ENCODE results near the gene PRKG1. TPM values are rescaled to one million over a fixed set of nuclear protein-coding genes. Genes with fewer than 3 reads are reported as not detected.

The PRKG1 gene
- polyA plus RNA-seq, 1 donor (not counting 4 experiments of a cell fraction or from before 2014, with no cell fraction given), result 0.24 TPM

DNA sequence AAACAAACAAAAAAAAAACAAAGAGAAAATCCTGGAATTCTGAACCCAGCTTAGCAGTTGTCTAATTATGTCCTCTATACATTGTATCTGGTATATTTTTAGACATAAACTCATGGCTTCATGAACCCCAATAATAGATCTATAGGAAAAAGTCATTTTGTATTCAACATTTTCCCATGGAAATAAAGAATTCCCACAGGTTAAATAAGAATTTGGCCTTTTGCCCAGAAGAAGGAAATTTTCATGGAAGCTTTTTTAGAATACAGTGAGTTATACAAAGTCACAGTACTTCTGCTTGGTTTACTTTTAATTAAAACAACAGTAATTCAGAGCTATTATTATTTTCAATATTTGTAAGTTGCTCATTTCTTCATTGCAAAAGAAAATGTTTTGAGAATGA, 2.1 kb upstream of the PRKG1 start:
- Histone ChIP-seq H3K4me2 (ENCODE audit: control insufficient read depth, extremely low read depth, insufficient read depth, low read depth, low read length) (no peak overlapping the region), H3K9me3 (ENCODE audit: control insufficient read depth, low read depth, low read length) (no peaks in the 10 kb centered on the region), H3K9ac (ENCODE audit: control insufficient read depth, extremely low read depth, insufficient read depth, low read length) (no peak overlapping the region), H3K79me2 (ENCODE audit: control insufficient read depth, insufficient read depth, low read length) (no peaks in the 10 kb centered on the region), H4K20me1 (ENCODE audit: control insufficient read depth, extremely low read depth, insufficient read depth, low read length) (no peaks in the 10 kb centered on the region), H3K27ac (ENCODE audit: control insufficient read depth, insufficient read depth, low read length) (no peak overlapping the region), H3K27me3 (ENCODE audit: control insufficient read depth, extremely low read depth, insufficient read depth, low read length) (peaks cover 39% of the 10 kb centered on the region), H3K9me1 (ENCODE audit: control insufficient read depth, extremely low read depth, insufficient read depth, low read length) (no peaks in the 10 kb centered on the region), H2AFZ (ENCODE audit: control insufficient read depth, low read length) (no peak overlapping the region), H3K36me3 (ENCODE audit: control insufficient read depth in 2 of 2, extremely low read depth in 1 of 2, insufficient read depth in 2 of 2, low read length in 2 of 2) (no peaks in the 10 kb centered on the region), H3K4me3 (ENCODE audit: control insufficient read depth in 2 of 3, extremely low read depth in 1 of 3, insufficient read depth in 2 of 3, low read depth in 1 of 3, low read length in 3 of 3) (no peak overlapping the region), H3K4me1 (ENCODE audit: control insufficient read depth, extremely low read depth, insufficient read depth, low read length) (no peaks in the 10 kb centered on the region)
- dilution Hi-C loops (cut with MboI; ENCODE audit: extremely low pct_ligation_motif_present, low sequenced_read_pairs), result no loop called here
- no peak for DNase-seq (ENCODE audit: low read depth, low spot score)
- TF ChIP-seq, protein P1, sequence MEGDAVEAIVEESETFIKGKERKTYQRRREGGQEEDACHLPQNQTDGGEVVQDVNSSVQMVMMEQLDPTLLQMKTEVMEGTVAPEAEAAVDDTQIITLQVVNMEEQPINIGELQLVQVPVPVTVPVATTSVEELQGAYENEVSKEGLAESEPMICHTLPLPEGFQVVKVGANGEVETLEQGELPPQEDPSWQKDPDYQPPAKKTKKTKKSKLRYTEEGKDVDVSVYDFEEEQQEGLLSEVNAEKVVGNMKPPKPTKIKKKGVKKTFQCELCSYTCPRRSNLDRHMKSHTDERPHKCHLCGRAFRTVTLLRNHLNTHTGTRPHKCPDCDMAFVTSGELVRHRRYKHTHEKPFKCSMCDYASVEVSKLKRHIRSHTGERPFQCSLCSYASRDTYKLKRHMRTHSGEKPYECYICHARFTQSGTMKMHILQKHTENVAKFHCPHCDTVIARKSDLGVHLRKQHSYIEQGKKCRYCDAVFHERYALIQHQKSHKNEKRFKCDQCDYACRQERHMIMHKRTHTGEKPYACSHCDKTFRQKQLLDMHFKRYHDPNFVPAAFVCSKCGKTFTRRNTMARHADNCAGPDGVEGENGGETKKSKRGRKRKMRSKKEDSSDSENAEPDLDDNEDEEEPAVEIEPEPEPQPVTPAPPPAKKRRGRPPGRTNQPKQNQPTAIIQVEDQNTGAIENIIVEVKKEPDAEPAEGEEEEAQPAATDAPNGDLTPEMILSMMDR (optimal IDR thresholded peaks at IDR 0.05 in 1 of 3, IDR thresholded peaks at IDR 0.05 in 1 of 3, conservative IDR thresholded peaks at IDR 0.05 in 1 of 3; ENCODE audit: extremely low read depth in 1 of 3, insufficient read depth in 2 of 3, low read length in 3 of 3), result no peak
- TF ChIP-seq EZH2 (IDR thresholded peaks at IDR 0.05; ENCODE audit: low read length), result no peak
- FAIRE-seq, result no peak

DNA sequence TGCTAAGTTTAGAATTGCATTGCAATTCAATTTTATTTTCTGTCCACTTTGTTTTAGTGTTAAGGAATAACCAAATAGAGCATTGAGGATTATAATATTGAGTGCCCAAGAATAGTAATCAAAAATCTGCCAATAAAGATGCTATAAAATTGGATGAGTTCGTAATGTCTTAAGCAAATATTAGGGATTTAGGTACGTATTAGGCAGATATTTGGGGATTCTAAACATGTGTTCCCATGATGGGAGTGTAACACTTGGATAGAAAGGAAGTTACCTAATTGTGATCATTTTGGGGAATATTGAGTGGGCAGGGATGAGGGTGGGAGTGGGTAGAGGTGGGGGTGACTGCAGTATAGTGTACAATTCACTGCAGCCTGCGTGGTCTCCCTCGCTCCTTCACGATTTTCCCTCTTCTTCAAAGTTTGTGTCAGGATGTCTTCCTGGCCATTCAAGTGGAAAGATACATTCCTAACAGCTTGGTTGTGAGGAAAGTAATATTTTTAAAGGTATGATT, 1.3 kb upstream of the PRKG1 start:
- Histone ChIP-seq H3K4me3 (ENCODE audit: control insufficient read depth in 2 of 3, extremely low read depth in 1 of 3, insufficient read depth in 2 of 3, low read depth in 1 of 3, low read length in 3 of 3) (peak overlapping the region in 1 of 3 experiments; percentile 60), H3K4me2 (ENCODE audit: control insufficient read depth, extremely low read depth, insufficient read depth, low read depth, low read length) (peak overlapping the region; percentile 61), H3K9me1 (ENCODE audit: control insufficient read depth, extremely low read depth, insufficient read depth, low read length) (no peaks in the 10 kb centered on the region), H3K9ac (ENCODE audit: control insufficient read depth, extremely low read depth, insufficient read depth, low read length) (no peak overlapping the region), H2AFZ (ENCODE audit: control insufficient read depth, low read length) (no peak overlapping the region), H3K79me2 (ENCODE audit: control insufficient read depth, insufficient read depth, low read length) (no peaks in the 10 kb centered on the region), H4K20me1 (ENCODE audit: control insufficient read depth, extremely low read depth, insufficient read depth, low read length) (no peaks in the 10 kb centered on the region), H3K36me3 (ENCODE audit: control insufficient read depth in 2 of 2, extremely low read depth in 1 of 2, insufficient read depth in 2 of 2, low read length in 2 of 2) (no peaks in the 10 kb centered on the region), H3K4me1 (ENCODE audit: control insufficient read depth, extremely low read depth, insufficient read depth, low read length) (no peaks in the 10 kb centered on the region), H3K9me3 (ENCODE audit: control insufficient read depth, low read depth, low read length) (no peaks in the 10 kb centered on the region), H3K27ac (ENCODE audit: control insufficient read depth, insufficient read depth, low read length) (no peak overlapping the region), H3K27me3 (ENCODE audit: control insufficient read depth, extremely low read depth, insufficient read depth, low read length) (peaks cover 39% of the 10 kb centered on the region)
- no peak for DNase-seq (ENCODE audit: low read depth, low spot score)
- TF ChIP-seq, protein P1 (optimal IDR thresholded peaks at IDR 0.05 in 1 of 3, IDR thresholded peaks at IDR 0.05 in 1 of 3, conservative IDR thresholded peaks at IDR 0.05 in 1 of 3; ENCODE audit: extremely low read depth in 1 of 3, insufficient read depth in 2 of 3, low read length in 3 of 3), result no peak
- no peak for TF ChIP-seq EZH2 (IDR thresholded peaks at IDR 0.05; ENCODE audit: low read length)
- dilution Hi-C loops (cut with MboI; ENCODE audit: extremely low pct_ligation_motif_present, low sequenced_read_pairs), result no loop called here
- FAIRE-seq, result no peak

All from keratinocyte (primary cell).